ENCODE measurements around the gene CTSD. TPM values are rescaled to one million over a fixed set of nuclear protein-coding genes. Genes with fewer than 3 reads are reported as not detected.

The CTSD gene
- polyA plus RNA-seq, 1 of the 3 experiments (the other 2 are of a cell fraction): 187 TPM

DNA sequence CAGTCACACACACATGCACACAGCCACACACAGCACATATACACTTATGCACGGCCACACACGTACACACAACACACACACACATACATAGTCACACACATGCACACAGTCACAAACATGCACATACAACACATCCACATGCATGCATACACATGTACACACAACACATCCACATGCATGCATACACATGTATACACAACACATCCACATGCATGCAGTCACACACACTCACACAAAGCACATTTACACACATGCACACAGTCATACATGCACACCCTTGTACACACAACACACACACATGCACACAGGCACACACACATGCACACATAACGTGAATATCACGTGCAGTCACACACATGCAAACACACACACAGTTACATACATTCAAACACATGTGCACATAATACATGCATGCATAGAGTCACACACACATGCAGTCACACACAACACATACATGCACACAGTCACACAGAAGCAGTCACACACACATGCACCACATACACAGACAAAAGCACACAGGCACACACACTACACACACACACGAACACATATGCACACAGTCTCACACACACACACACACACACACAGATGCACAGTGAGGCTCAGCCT is 32.2 kb downstream of the CTSD start (continued):
- TF ChIP-seq, protein P1, sequence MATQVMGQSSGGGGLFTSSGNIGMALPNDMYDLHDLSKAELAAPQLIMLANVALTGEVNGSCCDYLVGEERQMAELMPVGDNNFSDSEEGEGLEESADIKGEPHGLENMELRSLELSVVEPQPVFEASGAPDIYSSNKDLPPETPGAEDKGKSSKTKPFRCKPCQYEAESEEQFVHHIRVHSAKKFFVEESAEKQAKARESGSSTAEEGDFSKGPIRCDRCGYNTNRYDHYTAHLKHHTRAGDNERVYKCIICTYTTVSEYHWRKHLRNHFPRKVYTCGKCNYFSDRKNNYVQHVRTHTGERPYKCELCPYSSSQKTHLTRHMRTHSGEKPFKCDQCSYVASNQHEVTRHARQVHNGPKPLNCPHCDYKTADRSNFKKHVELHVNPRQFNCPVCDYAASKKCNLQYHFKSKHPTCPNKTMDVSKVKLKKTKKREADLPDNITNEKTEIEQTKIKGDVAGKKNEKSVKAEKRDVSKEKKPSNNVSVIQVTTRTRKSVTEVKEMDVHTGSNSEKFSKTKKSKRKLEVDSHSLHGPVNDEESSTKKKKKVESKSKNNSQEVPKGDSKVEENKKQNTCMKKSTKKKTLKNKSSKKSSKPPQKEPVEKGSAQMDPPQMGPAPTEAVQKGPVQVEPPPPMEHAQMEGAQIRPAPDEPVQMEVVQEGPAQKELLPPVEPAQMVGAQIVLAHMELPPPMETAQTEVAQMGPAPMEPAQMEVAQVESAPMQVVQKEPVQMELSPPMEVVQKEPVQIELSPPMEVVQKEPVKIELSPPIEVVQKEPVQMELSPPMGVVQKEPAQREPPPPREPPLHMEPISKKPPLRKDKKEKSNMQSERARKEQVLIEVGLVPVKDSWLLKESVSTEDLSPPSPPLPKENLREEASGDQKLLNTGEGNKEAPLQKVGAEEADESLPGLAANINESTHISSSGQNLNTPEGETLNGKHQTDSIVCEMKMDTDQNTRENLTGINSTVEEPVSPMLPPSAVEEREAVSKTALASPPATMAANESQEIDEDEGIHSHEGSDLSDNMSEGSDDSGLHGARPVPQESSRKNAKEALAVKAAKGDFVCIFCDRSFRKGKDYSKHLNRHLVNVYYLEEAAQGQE (IDR thresholded peaks at IDR 0.05; ENCODE audit: low read depth, low read length): no peak

DNA sequence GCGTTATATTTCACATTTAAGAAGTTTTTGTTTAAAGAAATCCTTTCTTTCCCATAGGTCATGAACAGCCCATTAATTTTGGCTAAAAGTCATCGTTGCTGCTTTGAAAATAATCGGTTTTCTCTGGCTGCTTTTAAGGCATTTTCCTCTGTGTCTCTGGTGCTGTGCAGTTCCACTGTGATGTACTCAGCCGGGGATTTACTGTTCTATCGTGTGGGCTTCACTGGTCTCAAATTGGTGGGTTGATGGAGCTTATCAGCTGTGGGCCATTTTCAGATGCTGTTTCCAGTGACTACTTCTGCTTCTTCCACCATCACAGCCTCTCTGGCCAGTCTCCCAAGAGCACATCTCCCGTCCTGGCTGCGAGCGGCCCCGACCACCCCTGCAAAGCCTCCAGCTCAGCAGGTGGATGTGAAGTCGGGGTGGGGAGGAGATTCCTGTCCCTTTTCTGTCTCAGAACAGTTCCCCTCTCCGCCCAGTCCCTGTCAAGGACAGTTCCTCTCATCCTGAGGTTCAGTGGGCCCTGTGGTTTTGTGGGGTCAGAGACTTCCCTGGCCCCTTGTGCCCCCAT is 33.6 kb downstream of the CTSD start:
- Histone ChIP-seq H3K9ac (no peak overlapping the region), H3K79me2 (ENCODE audit: insufficient read depth) (no peaks in the 10 kb centered on the region), H3K4me3 (ENCODE audit: low read depth in 2 of 2, low read length in 1 of 2) (no peak overlapping the region), H3K9me3 (no peaks in the 10 kb centered on the region), H3K36me3 (replicated peaks in 1 of 2; ENCODE audit: control insufficient read depth in 1 of 2, insufficient read depth in 2 of 2, low read length in 1 of 2) (no peaks in the 10 kb centered on the region), H3F3A (replicated peaks; ENCODE audit: insufficient read depth) (peaks cover 8% of the 10 kb centered on the region), H2AFZ (ENCODE audit: low read depth) (no peak overlapping the region), H3K9me2 (no peaks in the 10 kb centered on the region), H3K4me2 (no peak overlapping the region), H4K20me1 (ENCODE audit: insufficient read depth) (no peaks in the 10 kb centered on the region), H3K4me1 (ENCODE audit: control insufficient read depth in 1 of 2, insufficient read depth in 2 of 2, low read depth in 1 of 2, low read length in 1 of 2) (peaks cover 0 to 41% of the 10 kb centered on the region in 2 experiments; a peak in 1 of 4 replicates), H3K27me3 (ENCODE audit: insufficient read depth) (peaks cover 8% of the 10 kb centered on the region; the same call in 1 of the 2 replicates), H3K27ac (ENCODE audit: low read depth in 2 of 2, low read length in 1 of 2) (no peak overlapping the region)
- TF ChIP-seq, protein P2, sequence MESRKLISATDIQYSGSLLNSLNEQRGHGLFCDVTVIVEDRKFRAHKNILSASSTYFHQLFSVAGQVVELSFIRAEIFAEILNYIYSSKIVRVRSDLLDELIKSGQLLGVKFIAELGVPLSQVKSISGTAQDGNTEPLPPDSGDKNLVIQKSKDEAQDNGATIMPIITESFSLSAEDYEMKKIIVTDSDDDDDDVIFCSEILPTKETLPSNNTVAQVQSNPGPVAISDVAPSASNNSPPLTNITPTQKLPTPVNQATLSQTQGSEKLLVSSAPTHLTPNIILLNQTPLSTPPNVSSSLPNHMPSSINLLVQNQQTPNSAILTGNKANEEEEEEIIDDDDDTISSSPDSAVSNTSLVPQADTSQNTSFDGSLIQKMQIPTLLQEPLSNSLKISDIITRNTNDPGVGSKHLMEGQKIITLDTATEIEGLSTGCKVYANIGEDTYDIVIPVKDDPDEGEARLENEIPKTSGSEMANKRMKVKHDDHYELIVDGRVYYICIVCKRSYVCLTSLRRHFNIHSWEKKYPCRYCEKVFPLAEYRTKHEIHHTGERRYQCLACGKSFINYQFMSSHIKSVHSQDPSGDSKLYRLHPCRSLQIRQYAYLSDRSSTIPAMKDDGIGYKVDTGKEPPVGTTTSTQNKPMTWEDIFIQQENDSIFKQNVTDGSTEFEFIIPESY (IDR thresholded peaks at IDR 0.05; ENCODE audit: borderline replicate concordance, low read depth): no peak
- TF ChIP-seq SIN3A (IDR thresholded peaks at IDR 0.05; ENCODE audit: borderline replicate concordance, low read depth, low read length) (no peak), RAD21 (IDR thresholded peaks at IDR 0.05; ENCODE audit: low read length) (no peak), POLR2AphosphoS5 (IDR thresholded peaks at IDR 0.05; ENCODE audit: low read depth, low read length) (no peak), FOXJ3 (CRISPR knock-in tag; IDR thresholded peaks at IDR 0.05) (no peak)
- no peak for DNase-seq
- POLR2A ChIA-PET: no interaction called here
- CTCF ChIA-PET: interaction anchor here (0.7 to 1.5 kb wide), 5 partner anchors 36 to 421 kb away, joined by 3 to 10 read pairs (median 3); partner anchors contain the start of gene SYT8
- WGBS (ENCODE audit: low lambda C conversion rate): 48% methylated on average over 11 of the region's 11 CpGs

DNA sequence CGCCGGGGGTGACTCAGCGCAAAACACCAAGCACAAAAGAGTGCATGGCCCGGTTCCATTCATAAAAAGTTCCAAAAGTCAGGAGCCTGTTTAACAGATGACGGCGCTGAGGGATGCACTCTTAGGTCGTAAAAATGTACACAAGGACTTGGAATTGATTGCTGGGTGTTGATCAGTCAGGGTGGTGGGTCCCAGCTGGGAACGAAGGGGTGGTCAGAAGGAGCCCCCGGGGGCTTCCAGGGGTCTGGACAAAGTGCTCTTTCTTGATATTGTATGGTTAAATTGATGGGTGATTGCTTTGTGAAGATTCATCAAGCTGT is 34.1 kb downstream of the CTSD start:
- CTCF ChIA-PET: interaction anchor here (0.7 to 1.5 kb wide), 4 partner anchors 36 to 422 kb away, joined by 3 to 10 read pairs (median 3); partner anchors contain the start of gene SYT8
- DNase-seq: no peak
- H3K4me2 ChIP-seq: no peak overlapping the region
- WGBS (ENCODE audit: low lambda C conversion rate): 50% methylated on average over 9 of the region's 9 CpGs
- no peaks in the 10 kb centered on the region for H3K9me2 ChIP-seq
- peaks cover 0 to 36% of the 10 kb centered on the region in 2 experiments; a peak in 1 of 4 replicates for H3K4me1 ChIP-seq (ENCODE audit: control insufficient read depth in 1 of 2, insufficient read depth in 2 of 2, low read depth in 1 of 2, low read length in 1 of 2)
- no peaks in the 10 kb centered on the region for H4K20me1 ChIP-seq (ENCODE audit: insufficient read depth)
- POLR2A ChIA-PET: no interaction called here
- H2AFZ ChIP-seq (ENCODE audit: low read depth): no peak overlapping the region
- H3K9me3 ChIP-seq: no peaks in the 10 kb centered on the region
- H3F3A ChIP-seq (replicated peaks; ENCODE audit: insufficient read depth): peaks cover 8% of the 10 kb centered on the region
- no peak for TF ChIP-seq FOSL2 (IDR thresholded peaks at IDR 0.05; ENCODE audit: borderline replicate concordance, low read depth)
- TF ChIP-seq NFIC (IDR thresholded peaks at IDR 0.05; ENCODE audit: borderline replicate concordance): no peak
- TF ChIP-seq NRF1 (IDR thresholded peaks at IDR 0.05; ENCODE audit: low read depth, low read length): no peak
- TF ChIP-seq YY1 (IDR thresholded peaks at IDR 0.05; ENCODE audit: low read depth): no peak
- no peak for TF ChIP-seq SIN3A (IDR thresholded peaks at IDR 0.05; ENCODE audit: borderline replicate concordance, low read depth, low read length)
- TF ChIP-seq TCF12 (IDR thresholded peaks at IDR 0.05): no peak
- TF ChIP-seq, protein P3, sequence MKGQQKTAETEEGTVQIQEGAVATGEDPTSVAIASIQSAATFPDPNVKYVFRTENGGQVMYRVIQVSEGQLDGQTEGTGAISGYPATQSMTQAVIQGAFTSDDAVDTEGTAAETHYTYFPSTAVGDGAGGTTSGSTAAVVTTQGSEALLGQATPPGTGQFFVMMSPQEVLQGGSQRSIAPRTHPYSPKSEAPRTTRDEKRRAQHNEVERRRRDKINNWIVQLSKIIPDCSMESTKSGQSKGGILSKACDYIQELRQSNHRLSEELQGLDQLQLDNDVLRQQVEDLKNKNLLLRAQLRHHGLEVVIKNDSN (IDR thresholded peaks at IDR 0.05; ENCODE audit: borderline replicate concordance, low read depth): no peak
- TF ChIP-seq, protein P4, sequence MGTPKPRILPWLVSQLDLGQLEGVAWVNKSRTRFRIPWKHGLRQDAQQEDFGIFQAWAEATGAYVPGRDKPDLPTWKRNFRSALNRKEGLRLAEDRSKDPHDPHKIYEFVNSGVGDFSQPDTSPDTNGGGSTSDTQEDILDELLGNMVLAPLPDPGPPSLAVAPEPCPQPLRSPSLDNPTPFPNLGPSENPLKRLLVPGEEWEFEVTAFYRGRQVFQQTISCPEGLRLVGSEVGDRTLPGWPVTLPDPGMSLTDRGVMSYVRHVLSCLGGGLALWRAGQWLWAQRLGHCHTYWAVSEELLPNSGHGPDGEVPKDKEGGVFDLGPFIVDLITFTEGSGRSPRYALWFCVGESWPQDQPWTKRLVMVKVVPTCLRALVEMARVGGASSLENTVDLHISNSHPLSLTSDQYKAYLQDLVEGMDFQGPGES (IDR thresholded peaks at IDR 0.05; ENCODE audit: low read depth, low read length): no peak
- H3K9ac ChIP-seq: no peak overlapping the region
- H3K4me3 ChIP-seq (ENCODE audit: low read depth in 2 of 2, low read length in 1 of 2): no peak overlapping the region
- H3K27ac ChIP-seq (ENCODE audit: low read depth in 2 of 2, low read length in 1 of 2): no peak overlapping the region
- H3K27me3 ChIP-seq (ENCODE audit: insufficient read depth): peaks cover 8% of the 10 kb centered on the region; the same call in 1 of the 2 replicates
- H3K79me2 ChIP-seq (ENCODE audit: insufficient read depth): no peaks in the 10 kb centered on the region
- no peaks in the 10 kb centered on the region for H3K36me3 ChIP-seq (replicated peaks in 1 of 2; ENCODE audit: control insufficient read depth in 1 of 2, insufficient read depth in 2 of 2, low read length in 1 of 2)
